HG02884 (cell line): ENCODE data around the gene ZG16.
"Not testable (repeated sequence)": the region's sequence is repeated elsewhere in the genome, so short reads cannot be mapped to it uniquely, and the experiment has no call there.

Source experiments
- ATAC-seq: cut with Tn5 transposase; IDR thresholded peaks from one replicate; pipeline ENCODE4 v1.9.1; 2021; ENCODE audit warnings: mild to moderate bottlenecking, moderate library complexity; ENCODE audit not compliant: unreplicated experiment

Gene ZG16, protein sequence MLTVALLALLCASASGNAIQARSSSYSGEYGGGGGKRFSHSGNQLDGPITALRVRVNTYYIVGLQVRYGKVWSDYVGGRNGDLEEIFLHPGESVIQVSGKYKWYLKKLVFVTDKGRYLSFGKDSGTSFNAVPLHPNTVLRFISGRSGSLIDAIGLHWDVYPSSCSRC

GRCh38 chr16:29777576-29778350 lies at the start of gene ZG16:
ZG16 (plus strand) TSS chr16:29778256; CDS start chr16:29779267, 1,011 bp downstream.
- ATAC-seq = no peak

- ATAC-seq = no peak
Observed at GRCh38 chr16:29729116-29729521, 48.9 kb upstream of the ZG16 start.

- ATAC-seq = no peak
Observed at GRCh38 chr16:29730649-29731048, 47.4 kb upstream of the ZG16 start.

GRCh38 chr16:29731768-29732601 lies 46.1 kb upstream of the ZG16 start:
- ATAC-seq = not testable (repeated sequence)

GRCh38 chr16:29734786-29735185 lies 43.3 kb upstream of the ZG16 start:
- no peak for ATAC-seq

DNA sequence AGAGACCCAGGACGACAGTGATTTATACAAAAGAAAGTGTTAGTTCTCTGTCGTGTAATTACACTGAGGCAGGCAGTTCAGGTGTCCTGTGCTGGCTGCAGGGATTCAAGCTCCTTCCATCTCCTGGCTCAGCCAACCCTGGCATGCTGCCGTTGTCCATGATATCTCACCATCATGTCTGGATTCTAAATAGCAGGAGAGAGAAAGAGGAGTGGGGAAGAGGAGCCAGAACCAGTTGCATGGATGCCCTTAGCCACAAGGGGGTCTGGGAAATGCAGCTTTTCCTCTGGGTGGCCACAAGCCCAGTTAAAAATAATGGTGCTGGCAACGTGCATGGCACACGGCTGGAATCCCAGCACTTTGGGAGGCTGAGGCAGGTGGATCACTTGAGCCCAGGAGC lies 41.9 kb upstream of the ZG16 start:
- no peak for ATAC-seq

DNA sequence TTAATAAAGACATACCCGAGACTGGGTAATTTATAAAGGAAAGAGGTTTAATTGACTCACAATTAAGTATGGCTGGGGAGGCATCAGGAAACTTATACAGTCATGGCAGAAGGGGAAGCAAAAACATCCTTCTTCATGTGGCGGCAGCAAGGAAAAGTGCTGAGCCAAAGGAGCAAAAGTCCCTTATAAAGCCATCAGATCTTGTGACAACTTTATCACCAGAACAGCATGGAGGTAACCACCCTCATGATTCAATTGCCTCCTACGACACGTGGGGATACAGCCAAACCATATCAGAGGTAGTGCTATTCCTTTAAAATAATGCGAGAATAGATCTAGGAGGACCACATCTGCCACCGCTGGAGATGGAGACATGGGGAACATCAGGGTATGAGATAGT lies 41.3 kb upstream of the ZG16 start:
- ATAC-seq = no peak

GRCh38 chr16:29737713-29738112 lies 40.3 kb upstream of the ZG16 start:
- no peak for ATAC-seq

GRCh38 chr16:29738514-29738913 lies 39.5 kb upstream of the ZG16 start:
- ATAC-seq = no peak

DNA sequence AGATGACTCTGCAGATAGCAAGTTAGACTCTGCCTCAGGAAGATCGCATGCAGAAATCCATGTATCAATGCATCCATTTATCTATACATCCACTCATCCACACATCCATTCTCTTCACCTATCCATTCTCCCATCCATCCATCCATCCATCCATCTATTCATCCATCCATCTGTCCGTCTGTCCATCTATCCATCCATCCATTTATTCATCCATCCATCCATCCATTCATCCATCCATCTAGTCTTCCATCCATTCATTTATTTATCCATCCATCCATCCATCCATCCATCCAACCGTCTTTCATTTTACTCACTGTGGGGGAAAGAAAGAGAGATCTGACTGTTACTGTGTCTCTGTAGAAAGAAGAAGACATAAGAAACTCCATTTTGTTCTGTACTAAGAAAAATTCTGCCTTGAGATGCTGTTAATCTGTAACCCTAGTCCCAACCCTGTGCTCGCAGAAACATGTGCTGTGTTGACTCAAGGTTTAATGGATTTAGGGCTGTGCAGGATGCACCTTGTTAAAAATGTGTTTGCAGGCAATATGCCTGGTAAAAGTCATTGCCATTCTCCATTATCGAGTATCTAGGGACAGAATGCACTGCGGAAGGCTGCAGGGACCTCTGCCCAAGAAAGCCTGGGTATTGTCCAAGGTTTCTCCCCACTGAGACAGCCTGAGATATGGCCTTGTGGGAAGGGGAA lies 38.0 kb upstream of the ZG16 start:
- ATAC-seq = not testable (repeated sequence)

- not testable (repeated sequence) for ATAC-seq
Observed at GRCh38 chr16:29740630-29741015, 37.4 kb upstream of the ZG16 start.

GRCh38 chr16:29742683-29743275 lies 35.3 kb upstream of the ZG16 start:
- ATAC-seq = no peak

- no peak for ATAC-seq
Observed at GRCh38 chr16:29743475-29743826, 34.6 kb upstream of the ZG16 start.

DNA sequence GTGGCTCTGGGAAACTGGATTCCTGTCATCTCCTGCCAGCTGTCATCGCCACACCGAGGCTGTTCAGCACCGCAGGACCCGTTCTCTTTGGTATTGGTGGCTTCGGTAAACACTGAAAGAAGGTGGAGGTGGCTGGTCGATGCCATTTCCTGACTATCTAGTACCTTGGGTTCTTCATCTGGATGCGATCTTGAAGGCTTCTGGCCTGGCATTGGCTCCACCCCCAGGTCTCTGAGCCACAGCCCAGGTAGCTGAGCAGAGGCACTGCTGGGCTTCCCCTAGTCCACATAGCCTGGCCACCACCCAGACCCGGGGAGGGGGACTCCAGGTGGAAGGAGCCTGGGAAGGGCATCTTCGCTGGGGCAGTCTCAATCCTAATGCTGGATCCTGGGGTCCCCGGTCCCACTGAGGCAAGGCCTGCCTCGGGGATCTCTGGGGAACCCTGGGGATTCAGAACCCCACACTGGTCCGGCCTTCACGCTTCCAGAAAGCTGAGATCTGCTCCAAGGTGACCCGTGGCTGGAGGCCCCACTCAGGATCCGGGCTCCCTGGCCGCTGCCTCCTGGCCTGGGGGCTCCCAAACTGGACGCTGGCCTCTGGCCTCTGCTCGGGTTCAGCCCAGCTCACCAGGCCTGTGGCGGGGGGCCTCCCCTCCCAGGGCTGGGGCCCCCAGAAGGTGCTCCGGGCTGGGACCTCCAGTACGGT lies 34.1 kb upstream of the ZG16 start:
- ATAC-seq = no peak

- no peak for ATAC-seq
Observed at GRCh38 chr16:29744541-29745101, 33.4 kb upstream of the ZG16 start.

- ATAC-seq = no peak
Observed at GRCh38 chr16:29745121-29745852, 32.8 kb upstream of the ZG16 start.

DNA sequence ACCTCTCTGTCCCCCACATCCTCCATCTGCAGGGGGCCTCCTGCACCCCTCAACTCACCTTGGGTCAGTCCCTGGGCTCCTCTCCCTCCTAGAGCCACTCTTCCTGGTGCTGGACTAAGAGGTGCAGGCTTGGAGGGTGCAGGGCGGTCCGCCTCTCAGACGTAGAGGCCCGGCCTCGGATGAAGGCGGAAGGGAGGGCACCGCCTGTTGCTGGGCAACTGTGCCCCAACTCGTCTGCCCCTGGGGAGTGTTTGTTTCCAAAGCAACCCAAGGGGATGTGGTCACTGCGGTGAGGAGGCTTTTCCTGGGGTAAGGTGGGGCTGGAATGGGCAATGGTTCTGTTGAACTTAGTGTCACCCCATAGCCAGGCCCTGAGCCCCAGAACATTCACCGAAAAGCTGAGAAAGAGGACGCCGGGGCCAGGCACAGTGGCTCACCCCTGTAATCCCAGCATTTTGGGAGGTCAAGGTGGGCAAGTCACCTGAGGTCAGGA lies 32.2 kb upstream of the ZG16 start, which contains the start of gene C16orf54:
Gene C16orf54 (minus strand): TSS at position 138 of the 493 bp plus-strand sequence. CDS start 1,039 bp downstream, outside the sequence.
- ATAC-seq = no peak

DNA sequence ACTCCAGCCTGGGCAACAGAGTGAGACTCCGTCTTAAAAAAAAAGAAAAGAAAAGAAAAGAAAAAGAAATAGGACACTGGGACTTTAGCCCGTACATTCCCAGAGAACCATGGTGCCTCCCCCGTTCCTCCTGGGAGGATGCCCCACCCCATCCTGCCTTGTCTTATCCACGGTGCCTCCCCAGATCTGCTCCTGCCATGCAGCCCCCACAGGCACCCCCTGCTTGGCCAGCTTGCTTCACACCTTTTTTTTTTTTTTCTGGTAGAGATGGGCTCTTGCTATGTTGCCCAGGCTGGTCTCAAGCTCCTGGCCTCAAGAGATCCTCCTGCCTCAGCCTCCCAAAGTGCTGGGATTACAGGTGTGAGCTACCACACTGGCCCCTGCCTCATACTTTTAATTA lies 31.5 kb upstream of the ZG16 start:
- ATAC-seq = not testable (repeated sequence)
